ENCODE results near the gene RBPJ.

The RBPJ gene

DNA sequence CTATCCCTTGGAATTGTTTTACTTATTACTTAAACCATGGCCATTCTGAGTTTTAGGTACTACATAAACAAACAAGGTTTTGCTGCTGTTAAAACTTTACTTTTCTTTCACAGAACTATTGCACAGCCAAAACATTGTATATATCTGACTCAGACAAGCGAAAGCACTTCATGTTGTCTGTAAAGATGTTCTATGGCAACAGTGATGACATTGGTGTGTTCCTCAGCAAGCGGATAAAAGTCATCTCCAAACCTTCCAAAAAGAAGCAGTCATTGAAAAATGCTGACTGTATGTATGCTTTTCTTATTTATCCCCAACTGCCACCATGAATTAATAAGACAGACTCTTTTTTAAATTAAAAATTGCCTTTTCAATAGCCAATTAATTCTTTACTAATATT, 99.6 kb downstream of the RBPJ start:
- DNase-seq (ENCODE audit: low spot score) = no peak

DNA sequence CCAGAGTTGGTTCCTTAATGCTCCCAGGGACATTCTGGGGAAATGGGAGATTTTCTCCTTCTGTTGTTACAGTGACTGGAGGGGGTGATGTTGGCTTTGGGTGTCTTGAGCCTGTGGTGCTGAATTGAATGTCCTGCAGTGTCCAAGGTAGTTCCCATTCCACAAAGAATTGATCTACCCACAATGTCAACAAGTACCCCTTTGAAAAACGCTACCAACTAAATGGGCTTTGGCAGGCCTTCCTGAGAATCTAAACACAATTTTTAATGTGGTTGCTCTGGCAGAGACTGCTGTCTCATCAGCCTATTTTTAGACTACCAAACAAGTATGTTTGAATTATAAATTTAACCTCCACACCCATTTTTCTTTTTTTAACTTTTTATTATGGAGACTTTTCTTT, 100.1 kb downstream of the RBPJ start:
- DNase-seq (ENCODE audit: low spot score) = no peak

DNA sequence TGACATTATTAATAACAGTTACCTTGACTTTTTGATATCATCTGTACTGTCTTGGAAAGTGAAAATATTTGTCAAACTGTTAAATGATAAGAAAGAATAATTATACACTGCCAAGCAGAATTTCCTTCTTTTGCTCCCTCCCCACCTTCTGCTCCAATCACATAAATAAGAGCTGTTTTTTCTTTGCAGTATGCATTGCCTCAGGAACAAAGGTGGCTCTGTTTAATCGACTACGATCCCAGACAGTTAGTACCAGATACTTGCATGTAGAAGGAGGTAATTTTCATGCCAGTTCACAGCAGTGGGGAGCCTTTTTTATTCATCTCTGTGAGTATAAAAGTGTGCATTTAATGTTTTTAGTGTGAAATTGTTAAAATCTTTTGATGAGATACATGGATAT, 103.3 kb downstream of the RBPJ start:
- DNase-seq (ENCODE audit: low spot score) = no peak

DNA sequence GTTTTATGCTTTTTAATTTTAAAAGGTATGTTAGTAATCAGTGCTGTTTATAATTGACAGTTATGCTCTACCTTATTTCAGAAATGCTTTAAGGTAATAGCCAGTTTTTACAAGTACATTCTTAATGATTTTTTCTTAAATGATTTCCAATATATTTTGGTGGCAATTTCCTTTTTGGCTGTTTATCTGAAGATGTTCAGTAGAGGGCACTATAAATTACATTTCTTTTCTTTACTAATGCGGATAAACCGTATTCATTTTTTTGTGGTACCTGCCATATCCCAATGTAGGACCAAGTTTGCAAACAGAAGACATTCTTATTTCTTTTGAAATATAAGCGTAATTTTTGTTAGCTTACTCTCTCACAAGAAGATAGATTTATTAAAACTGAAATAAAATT, 104.0 kb downstream of the RBPJ start:
- DNase-seq (ENCODE audit: low spot score) = no peak

DNA sequence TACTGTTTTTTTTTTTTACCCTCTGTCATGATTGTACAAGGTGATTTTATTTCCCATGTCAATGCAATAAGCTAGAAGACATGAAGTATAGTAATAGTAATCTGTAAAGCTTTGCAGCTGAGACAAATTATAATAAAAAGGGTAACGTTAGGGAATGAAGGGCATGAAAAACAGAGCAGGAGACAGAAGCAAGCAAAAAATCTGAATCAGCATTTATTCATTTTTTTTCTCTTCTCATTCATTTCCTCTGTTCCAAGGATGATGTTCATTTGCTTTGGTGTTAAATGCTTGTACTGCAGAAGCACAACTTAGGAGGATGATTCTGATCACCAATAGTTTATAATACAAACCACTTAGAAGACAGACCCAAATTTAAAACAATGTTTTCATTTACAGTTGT, 105.1 kb downstream of the RBPJ start:
- DNase-seq (ENCODE audit: low spot score) = no peak

DNA sequence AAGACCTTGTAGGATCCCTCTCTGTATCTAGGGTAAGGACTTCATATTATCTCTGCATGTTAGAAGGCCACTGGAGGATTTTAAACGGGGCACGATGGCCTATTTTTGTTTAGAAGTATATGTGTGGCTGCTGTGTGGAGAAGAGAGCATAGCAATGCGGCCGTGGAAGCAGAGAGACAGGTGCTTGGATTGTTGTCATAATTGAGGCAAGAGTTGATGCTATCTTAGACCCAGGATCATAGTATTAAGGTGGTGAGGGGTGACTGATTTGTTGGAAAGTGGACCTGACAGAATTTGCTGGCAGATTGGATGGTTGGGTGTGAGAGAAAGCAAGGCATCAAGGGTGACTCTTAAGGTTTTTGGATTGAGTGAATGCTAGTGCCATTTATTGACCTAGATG, 106.1 kb downstream of the RBPJ start:
- DNase-seq (ENCODE audit: low spot score) = no peak

DNA sequence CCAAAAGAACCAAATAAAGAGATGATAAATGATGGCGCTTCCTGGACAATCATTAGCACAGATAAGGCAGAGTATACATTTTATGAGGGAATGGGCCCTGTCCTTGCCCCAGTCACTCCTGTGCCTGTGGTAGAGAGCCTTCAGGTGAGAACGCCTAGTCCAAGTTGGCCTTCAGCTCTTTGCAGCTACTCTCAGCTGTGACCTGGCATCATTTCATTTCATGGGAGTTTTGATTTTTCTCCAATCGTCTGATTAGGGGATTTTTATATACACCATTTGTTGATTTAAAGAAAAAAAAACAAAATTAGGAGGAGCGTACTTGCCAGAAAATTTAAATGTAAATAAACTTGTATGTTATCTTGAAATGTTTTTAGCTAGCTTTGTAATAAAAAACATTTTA, 109.1 kb downstream of the RBPJ start:
- DNase-seq (ENCODE audit: low spot score) = no peak

DNA sequence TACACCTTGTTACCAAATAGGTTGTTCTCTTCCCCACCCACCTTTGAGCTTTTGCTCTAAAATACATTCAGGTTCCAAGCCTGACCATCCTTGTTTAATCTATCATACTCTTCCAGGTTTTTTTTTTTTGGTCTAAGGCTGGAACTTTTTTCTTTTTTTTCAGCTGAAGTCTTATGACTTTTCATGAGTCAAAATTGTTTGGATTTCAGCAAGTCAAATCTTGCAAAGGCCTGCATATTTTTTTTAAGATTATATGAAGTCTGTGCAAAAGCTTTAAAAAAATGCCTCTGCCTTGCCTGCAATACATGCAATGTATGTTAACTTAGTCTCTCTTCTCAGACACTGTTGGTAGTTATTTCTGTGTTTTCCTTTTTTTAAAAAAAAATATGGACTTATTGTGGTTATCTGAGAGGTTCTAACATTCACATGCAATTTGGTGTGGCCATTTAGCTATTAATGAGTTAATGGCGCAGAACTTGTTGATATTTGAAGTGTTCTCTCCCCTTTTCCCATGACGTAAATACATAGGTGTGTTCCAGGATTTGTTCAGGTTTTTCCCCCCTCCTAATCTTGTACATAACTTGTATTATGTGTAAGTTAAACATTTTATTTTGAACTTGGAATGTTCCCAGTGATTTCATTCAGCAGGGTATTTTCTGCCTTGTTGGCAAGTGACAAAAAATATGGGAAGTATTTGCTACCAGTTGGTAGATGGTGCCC, 110.8 kb downstream of the RBPJ start:
- DNase-seq (ENCODE audit: low spot score) = no peak

DNA sequence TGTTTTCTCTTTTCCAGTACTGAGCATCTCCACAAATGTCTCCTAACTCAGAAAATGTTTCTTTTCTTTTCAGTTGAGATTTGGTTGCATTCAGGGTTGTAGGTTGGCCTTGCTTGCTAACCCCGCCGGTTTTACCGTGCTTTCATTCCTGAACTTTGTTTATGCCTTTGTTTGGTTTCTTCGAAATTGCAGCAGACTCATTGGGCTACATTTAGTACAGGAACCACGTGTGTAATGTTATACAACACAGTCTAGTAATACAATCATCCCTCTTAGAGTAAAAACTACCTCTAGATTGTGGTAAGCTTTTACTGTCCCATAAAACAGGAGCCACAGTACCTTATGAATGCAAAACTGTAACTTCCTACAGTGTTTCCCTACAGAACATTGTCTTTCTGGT, 111.6 kb downstream of the RBPJ start:
- DNase-seq (ENCODE audit: low spot score) = no peak

DNA sequence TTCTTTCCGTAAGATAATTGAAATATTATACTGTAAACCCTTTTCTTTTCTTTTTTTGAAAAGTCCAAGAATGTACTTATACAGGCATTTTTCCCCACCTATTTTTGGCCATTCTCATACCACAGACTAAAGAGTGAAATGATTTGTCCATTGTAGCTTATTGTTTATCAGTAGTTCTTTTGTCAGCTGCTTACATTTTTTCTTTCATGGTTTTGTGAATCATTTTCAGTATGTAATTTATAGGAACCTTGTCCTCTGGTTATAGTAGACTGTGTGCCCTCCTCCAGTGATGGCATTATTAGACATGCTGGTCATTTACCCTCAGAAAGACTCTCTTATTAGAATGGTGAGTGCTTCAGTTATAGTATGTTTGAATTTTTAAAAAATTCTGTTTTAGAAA, 112.7 kb downstream of the RBPJ start:
- DNase-seq (ENCODE audit: low spot score) = no peak

DNA sequence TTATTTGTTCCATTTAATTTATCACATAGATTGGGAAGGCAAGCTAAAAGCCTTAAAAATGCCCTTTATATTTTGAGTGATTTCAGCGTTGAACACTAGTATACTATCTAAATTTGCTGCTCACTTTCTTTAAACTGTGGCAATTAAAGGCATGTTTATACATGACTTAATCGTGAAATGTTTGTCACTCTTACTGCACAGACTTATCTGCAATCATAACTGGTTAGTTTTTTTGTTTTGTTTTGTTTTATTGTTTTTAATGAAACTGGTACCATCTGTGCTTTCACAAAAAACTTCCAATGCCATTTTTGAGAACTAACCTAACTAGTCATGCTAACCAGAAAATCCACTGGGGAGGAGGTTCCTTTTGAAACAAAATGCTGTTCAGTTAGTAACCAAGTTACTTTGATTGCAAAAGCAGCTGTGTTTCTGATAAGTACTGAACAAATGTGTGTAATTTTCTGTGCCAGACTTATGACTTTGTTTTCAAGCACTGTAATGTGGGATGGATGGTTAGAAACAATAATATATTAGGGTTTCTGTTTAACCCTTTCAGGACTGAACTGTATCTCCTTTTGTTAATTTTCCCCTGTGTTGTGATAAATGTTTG, 113.3 kb downstream of the RBPJ start:
- DNase-seq (ENCODE audit: low spot score) = no peak

DNA sequence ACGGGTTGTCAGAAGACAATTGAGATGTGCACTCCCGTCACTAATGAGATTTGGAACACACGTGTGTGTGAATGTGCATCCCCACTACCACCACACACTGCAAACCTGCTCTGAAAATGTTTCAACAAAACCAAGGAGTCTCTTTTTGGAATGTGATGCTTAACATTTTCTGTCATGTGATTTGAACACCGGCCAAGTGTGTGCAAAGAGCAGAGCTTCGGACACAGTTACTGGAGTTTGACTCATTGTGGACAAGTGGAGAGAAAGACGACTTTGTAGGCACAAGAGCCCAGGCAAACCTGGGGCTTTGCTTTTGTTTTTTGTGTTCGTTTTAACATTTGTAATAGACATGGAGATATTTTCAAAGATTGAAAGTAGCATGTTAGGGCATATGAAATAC, 120.3 kb downstream of the RBPJ start:
- no peak for DNase-seq (ENCODE audit: low spot score)

DNA sequence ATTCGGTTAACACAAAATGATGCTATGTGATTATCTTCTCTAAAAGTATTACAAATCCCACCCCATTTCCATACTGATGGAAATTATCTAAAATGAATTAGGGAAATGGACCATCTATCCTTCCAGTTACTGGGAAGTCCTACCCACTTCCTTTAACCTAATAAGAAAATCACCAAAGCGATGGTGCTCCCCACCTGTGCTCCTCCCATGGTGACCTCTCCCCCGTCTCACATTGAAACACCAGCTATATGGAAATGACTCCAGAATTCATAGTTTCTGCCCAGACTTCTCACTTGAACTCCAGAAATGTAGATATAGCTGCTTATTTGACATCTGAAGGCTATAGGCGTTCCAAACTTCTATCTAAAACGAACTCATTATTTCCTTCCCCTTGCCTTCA, 121.0 kb downstream of the RBPJ start:
- DNase-seq (ENCODE audit: low spot score) = no peak

DNA sequence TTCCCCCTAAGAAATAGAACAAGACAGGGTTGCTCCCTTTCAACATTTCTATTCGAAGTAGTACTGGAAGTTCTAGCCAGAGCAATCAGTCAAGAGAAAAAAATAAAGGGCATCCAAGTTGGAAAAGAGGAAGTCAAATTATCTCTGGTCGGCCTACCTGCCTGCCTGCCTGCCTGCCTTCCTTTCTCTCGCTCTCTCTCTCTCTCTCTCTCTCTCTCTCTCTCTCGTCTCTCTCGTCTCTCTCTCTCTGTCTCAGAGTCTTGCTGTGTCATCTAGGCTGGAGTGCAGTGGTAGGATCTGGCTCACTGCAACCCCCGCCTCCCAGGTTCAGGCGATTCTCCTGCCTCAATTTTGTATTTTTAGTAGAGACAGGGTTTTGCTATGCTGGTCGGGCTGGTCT, 126.6 kb downstream of the RBPJ start:
- no peak for DNase-seq (ENCODE audit: low spot score)

DNA sequence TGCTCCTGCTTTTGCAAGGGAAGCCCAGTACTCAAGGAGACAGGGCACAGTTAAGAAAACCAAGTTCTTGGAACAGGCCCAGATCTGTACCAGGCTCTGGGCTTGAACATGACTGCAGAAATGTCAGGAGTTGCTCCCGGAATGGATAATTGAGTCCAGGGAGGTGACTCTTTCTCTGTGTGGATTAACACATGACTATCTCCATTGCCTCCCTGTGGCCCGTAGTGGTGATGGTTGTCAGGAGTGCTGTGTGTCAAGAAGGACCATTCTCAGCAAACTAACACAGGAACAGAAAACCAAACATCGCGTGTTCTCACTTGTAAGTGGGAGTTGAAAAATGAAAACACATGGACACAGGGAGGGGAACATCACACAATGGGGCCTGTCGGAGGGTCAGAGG, 129.6 kb downstream of the RBPJ start:
- DNase-seq (ENCODE audit: low spot score) = no peak

DNA sequence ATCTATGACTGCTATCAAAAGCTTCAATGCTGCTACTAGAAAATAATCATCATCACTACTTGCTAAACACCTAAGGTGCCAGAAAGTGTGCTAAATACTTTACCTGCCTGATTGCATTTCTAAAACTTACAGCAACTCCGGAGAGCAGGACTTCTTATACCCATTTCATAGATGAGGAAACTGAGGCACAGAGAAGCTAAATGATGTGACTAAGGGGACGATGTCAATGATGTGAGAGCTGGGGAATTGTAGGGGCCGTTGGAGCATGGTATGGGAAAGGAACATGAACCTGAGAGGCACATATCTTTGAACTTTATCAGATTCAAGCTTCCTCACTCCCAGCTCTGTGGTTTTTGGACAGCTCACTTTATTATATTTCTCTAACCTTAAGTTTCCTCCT, 130.8 kb downstream of the RBPJ start:
- no peak for DNase-seq (ENCODE audit: low spot score)

DNA sequence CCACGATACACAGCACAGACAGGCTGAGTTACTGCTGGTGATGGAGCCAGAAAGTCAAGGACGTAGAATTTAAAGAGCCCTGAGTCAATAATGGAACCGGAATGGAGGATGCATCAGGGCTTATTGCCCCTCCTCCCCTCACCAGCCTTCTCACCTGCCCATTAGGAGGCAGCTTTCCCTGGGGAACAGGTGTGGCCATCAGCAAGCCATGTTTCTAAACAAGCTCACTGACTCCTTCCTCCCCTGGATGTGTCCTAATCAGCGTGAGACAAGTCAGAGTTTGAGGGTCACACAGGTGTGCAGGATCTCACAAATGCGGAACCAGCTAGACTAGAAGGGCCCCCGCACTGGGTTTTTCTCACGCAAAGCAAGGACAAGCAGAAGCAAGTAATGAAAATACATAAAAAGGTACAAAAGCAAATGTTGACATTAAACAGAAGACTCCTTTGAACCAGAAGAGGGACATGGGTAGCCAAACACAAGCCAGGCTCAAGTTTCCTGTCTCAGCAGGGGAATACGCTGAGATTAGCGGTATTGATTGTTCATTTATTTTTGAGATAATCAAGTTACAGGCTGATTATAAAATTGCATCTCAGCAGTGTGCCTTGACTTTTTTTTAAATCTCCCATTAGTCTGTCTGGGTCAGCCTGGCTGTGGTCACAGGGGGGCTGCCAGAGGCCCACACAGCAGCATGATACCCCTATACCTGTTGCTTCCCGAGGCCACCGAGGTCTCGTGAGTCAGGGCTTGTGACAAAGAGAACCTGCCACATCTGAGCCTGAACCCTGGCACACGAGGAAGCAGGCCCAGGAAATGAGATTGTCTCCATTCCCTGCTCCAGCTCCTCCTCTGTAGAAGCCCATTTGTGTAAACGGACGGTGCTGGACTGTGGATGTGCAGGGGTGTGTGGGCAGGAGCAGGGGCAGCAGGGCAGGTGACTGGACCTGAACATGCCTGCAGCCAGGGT, 132.0 kb downstream of the RBPJ start:
- DNase-seq (ENCODE audit: low spot score) = peak; percentile 31

DNA sequence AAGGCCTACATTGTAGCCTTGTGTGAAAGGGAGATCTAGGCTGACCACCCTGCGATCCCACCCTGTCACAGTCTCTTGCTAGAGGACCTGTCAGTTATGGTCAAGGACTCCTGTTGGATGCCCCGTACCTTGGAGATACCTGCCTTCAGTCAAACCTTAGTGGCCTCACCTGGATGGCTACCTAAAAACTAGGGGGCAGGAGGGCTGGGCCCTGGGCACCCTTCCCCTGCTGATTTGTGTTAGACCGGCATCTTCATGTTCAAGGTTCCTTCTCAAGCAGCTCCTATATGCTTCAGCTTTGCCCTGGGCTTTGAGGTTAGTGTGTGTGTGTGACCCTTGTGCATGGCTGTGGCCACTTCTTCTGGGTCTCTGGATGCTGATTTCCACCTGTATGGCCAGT, 134.1 kb downstream of the RBPJ start:
- no peak for DNase-seq (ENCODE audit: low spot score)

DNA sequence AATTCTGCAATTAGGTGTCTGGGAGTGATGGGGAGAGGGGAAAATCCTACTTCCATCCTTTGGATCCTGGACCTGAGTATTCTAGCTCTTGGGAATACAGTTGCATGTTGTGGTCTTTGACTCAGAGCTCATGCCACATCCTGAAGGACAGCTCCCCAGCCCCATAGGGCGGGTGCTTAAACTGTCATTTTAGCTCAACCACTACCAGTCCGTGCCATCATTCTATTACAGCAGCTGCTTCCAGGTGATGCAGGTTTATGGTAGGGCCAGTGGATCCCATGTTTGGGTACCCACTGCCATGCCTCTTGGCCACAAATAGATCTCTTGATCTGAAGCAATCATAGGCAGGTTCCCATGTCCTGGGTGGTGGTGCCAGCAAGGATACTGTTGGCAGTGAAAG, 134.8 kb downstream of the RBPJ start:
- DNase-seq (ENCODE audit: low spot score) = no peak

DNA sequence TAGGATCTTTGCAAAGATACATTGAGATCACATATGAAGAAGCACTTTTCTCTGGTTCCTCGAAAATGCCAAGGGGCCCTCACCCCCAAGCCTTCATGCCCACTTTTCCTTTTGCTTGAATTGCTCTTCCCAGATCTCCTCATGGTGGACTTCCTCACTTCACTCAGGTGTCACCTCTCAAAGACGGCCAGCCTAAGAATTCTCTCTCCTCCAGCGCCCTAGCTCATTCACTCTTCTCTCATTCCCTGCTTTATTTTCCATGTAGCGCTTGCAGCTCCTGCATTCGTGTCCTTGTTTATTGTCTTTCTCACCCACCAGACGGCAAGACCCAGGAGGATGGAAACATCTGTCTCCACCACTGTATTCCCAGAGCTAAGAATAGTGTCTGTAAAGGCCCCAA, 136.6 kb downstream of the RBPJ start:
- no peak for DNase-seq (ENCODE audit: low spot score)

DNA sequence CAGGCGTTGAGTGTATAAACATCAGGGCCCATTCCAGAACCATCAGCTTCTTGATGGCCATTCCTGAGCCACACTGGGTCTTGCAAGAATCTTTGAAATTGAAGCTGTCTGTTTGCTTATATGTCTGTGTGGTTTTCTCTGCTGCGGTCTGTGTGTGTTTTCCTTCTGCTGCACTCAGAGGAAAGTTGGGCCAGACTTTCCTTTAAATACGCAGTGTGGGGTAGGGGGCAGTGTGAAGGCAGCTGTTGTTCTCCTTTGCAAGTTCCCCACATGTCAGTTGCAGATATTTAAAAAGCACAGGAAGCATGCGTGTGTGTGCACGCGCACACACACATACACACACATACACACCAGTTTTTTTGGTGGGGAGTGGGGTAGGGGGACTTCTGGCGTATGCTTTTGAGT, 137.3 kb downstream of the RBPJ start:
- DNase-seq (ENCODE audit: low spot score) = no peak

DNA sequence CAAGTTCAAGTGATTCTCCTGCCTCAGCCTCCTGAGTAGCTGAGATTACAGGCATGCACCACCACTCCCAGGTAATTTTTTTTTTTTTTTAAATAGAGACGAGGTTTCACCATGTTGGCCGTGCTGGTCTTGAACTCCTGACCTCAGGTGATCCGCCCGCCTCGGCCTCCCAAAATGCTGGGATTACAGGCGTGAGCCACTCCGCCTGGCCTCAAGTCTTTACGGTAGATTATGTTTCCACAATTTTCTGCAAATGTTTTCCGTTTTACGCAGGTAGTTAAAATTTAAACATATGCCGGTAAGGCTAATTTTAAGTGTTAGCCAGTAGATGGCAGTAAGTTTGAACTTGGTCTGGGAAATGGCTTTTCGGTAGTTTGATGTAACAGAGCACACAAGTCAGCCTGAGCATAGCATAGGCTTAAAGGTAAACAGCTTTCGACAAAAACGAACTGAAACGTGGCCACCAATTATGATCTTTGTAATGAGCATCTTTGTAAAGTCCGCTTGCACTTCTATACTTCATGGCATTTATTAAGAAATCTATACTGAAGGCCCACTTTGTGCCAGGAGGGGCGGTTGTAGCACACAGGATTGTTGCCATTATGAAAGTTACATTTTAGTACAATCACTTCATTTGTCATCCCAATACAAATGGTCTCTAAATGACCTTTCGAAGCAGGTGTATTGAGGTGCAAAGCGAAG, 138.4 kb downstream of the RBPJ start:
- peak; percentile 81 for DNase-seq (ENCODE audit: low spot score)
